GM21526 (cell line): ENCODE measurements around the gene TIPIN.
A peak's percentile ranks its signal among the peaks of the same experiment; 100 is the strongest.
"Not testable (repeated sequence)": the region's sequence is repeated elsewhere in the genome, so short reads cannot be mapped to it uniquely, and the experiment has no call there.

Experiments used
- ATAC-seq: cut with Tn5 transposase; IDR thresholded peaks from one replicate; pipeline ENCODE4 v1.9.1; 2021; ENCODE audit warnings: moderate library complexity; ENCODE audit not compliant: unreplicated experiment, low FRiP score

The TIPIN gene

GRCh38 chr15:66386204-66387123 is 30.0 kb upstream of the TIPIN start, which contains the start of gene MAP2K1:
TSS of gene MAP2K1 (plus strand) at chr15:66386912. CDS start at chr15:66387348, 436 bp downstream.
- peak; percentile 75 for ATAC-seq

- ATAC-seq, result not testable (repeated sequence)
These were observed 24.9 kb upstream of the TIPIN start for GRCh38 chr15:66381376-66381775.

- ATAC-seq, result no peak
These were observed 22.4 kb upstream of the TIPIN start for GRCh38 chr15:66378814-66379430.

GRCh38 chr15:66374179-66374578 is 17.7 kb upstream of the TIPIN start:
- no peak for ATAC-seq

GRCh38 chr15:66369773-66370651 is 13.5 kb upstream of the TIPIN start:
- ATAC-seq, result no peak

- ATAC-seq, result no peak
These were observed 8.6 kb upstream of the TIPIN start for GRCh38 chr15:66364944-66365528.

- ATAC-seq, result no peak
These were observed 6.3 kb upstream of the TIPIN start for GRCh38 chr15:66362776-66363175.

GRCh38 chr15:66361745-66362460 is 5.4 kb upstream of the TIPIN start:
- ATAC-seq, result not testable (repeated sequence)

GRCh38 chr15:66359740-66360139 is 3.3 kb upstream of the TIPIN start:
- no peak for ATAC-seq

- ATAC-seq, result peak; percentile 14
These were observed 467 bp downstream of the TIPIN start for GRCh38 chr15:66356077-66356358.

- not testable (repeated sequence) for ATAC-seq
These were observed 8.0 kb downstream of the TIPIN start for GRCh38 chr15:66348530-66348929.

GRCh38 chr15:66328771-66329170 is 27.7 kb downstream of the TIPIN start:
- ATAC-seq, result no peak

- ATAC-seq, result no peak
These were observed 28.7 kb downstream of the TIPIN start for GRCh38 chr15:66327736-66328135.

- ATAC-seq, result no peak
These were observed 30.4 kb downstream of the TIPIN start for GRCh38 chr15:66326051-66326450.

GRCh38 chr15:66323312-66323928 is 33.1 kb downstream of the TIPIN start:
- no peak for ATAC-seq

GRCh38 chr15:66312144-66312543 is 44.3 kb downstream of the TIPIN start:
- ATAC-seq, result no peak

GRCh38 chr15:66310786-66311185 is 45.7 kb downstream of the TIPIN start:
- ATAC-seq, result no peak

- ATAC-seq, result no peak
These were observed 46.7 kb downstream of the TIPIN start for GRCh38 chr15:66309828-66310227.

GRCh38 chr15:66308531-66308930 is 48.0 kb downstream of the TIPIN start:
- ATAC-seq, result no peak

- no peak for ATAC-seq
These were observed 50.1 kb downstream of the TIPIN start for GRCh38 chr15:66306381-66306780.
